ENCODE data around the gene RPL3. TPM values are rescaled to one million over a fixed set of nuclear protein-coding genes. Genes with fewer than 3 reads are reported as not detected.

RPL3 gene
- total RNA-seq, 2 donors from 2014 or later: 2,256 to 2,974 TPM

GRCh38 chr22:39290724-39291161 is 28.7 kb downstream of the RPL3 start:
- no peak for ATAC-seq (replicated peaks)
- Mint-ChIP-seq H3K9me3 (no peaks in the 10 kb centered on the region), H3K27ac (no peak overlapping the region), H3K4me3 (no peak overlapping the region), H3K36me3 (ENCODE audit: low read depth) (no peaks in the 10 kb centered on the region), H3K4me1 (no peaks in the 10 kb centered on the region), H3K27me3 (peaks cover 4% of the 10 kb centered on the region)

DNA sequence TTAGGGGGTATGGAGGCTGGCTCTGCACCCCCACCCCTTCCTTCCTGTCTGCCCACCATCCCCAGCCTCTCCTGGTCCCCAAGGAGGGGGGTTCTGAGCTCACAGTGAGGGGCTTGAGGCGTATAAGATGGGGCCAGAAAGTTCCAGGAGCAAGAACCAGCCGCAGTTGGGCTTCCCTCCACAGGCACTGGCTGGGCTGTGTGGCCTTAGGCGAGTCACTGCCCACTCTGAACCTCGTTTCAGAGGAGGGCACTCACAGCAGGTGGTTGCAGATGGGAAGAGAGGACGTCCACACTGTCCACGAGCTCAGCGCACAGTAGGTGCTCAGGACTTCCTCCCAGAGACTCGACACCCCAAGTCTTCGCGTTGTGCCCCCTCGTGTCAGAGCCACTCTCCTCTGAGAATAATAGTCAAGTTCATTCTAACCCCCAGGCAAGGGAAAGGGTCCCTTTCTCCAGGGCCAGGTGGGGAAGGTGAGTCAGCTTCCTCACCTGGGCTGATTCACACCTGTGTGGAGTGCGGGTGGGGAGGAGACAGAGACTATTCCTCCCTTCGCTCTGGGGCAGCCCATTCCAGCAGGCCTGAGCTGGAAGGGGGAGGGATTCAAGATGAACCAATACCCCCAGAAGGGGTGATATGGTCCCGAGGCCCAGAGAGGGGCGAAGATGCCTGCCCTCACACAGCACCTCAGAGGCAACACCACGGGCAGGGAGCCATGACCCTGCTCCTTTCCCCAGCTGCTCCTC is 29.3 kb downstream of the RPL3 start:
- no peaks in the 10 kb centered on the region for H3K9me3 Mint-ChIP-seq
- no peaks in the 10 kb centered on the region for H3K36me3 Mint-ChIP-seq (ENCODE audit: low read depth)
- H3K27ac Mint-ChIP-seq: no peak overlapping the region
- no peak for ATAC-seq (replicated peaks)
- H3K4me3 Mint-ChIP-seq: no peak overlapping the region
- H3K4me1 Mint-ChIP-seq: no peaks in the 10 kb centered on the region
- peaks cover 4% of the 10 kb centered on the region for H3K27me3 Mint-ChIP-seq

DNA sequence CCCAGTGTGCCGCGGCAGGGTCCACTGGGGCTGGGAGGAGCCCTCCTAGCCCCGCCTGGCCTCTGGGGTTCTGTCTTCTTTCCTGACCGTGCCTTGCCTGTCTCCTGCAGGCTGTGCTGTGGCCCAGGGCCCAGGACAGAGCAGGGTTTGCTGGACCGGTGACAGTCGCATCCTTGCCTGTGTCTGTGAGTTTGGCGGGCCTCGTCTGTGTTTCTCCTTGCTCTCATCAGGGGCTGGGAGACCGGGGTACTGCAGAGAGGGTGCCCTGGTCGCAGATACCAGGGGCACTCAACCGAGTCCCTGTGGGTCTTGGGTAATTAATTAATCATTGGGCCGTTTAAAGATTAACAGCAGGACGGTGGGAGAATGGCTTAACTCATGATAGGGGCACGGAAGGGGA is 29.9 kb downstream of the RPL3 start:
- ATAC-seq (replicated peaks): no peak
- H3K4me3 Mint-ChIP-seq: no peak overlapping the region
- H3K27me3 Mint-ChIP-seq: peaks cover 4% of the 10 kb centered on the region
- H3K9me3 Mint-ChIP-seq: no peaks in the 10 kb centered on the region
- no peaks in the 10 kb centered on the region for H3K36me3 Mint-ChIP-seq (ENCODE audit: low read depth)
- H3K4me1 Mint-ChIP-seq: no peaks in the 10 kb centered on the region
- no peak overlapping the region for H3K27ac Mint-ChIP-seq

- H3K27ac Mint-ChIP-seq: no peak overlapping the region
- H3K27me3 Mint-ChIP-seq: no peaks in the 10 kb centered on the region
- no peak overlapping the region for H3K4me3 Mint-ChIP-seq
- no peaks in the 10 kb centered on the region for H3K36me3 Mint-ChIP-seq (ENCODE audit: low read depth)
- ATAC-seq (replicated peaks): no peak
- no peaks in the 10 kb centered on the region for H3K9me3 Mint-ChIP-seq
- no peaks in the 10 kb centered on the region for H3K4me1 Mint-ChIP-seq
These were observed 31.1 kb downstream of the RPL3 start for GRCh38 chr22:39288135-39288898.

DNA sequence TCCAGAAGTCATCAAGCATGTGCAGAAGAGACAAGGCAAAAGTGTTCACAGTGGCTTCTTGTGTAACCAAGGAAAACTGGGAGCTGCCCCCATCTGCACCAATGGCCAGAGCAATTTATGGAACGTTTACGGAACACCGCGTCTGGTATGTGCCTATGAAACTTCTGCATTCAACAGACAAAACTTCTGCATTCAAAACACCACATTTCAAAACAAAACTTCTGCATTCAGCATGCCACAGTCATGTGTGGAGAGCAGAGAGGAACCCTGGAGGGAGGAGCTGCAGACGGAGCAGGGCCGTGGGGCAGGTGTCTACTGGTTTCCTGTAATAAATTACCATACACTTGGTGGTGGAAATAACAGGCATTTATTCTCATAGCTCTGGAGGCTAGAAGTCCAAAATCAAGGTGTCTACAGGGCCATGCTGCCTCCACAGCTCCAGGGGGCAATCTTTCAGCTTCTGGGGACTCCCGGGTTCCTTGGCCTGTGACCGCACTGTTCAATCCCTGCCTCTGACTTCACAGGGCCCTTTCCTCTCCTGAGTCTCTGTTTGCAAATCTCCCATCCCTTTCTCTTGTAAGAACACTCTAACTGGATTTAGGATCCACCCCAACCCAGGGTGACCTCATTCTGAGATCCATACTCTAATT is 32.2 kb downstream of the RPL3 start:
- ATAC-seq (replicated peaks): no peak
- no peak overlapping the region for H3K4me3 Mint-ChIP-seq

GRCh38 chr22:39284983-39285382 is 34.4 kb downstream of the RPL3 start:
- Mint-ChIP-seq H3K36me3 (ENCODE audit: low read depth) (no peaks in the 10 kb centered on the region), H3K9me3 (no peaks in the 10 kb centered on the region), H3K27me3 (no peaks in the 10 kb centered on the region), H3K4me3 (no peak overlapping the region), H3K27ac (no peak overlapping the region), H3K4me1 (no peaks in the 10 kb centered on the region)
- ATAC-seq (replicated peaks): no peak

More for the DNA sequence above, 32.2 kb downstream of the RPL3 start:
- Mint-ChIP-seq H3K27ac (no peak overlapping the region), H3K36me3 (ENCODE audit: low read depth) (no peaks in the 10 kb centered on the region), H3K9me3 (no peaks in the 10 kb centered on the region), H3K27me3 (no peaks in the 10 kb centered on the region), H3K4me1 (no peaks in the 10 kb centered on the region)

DNA sequence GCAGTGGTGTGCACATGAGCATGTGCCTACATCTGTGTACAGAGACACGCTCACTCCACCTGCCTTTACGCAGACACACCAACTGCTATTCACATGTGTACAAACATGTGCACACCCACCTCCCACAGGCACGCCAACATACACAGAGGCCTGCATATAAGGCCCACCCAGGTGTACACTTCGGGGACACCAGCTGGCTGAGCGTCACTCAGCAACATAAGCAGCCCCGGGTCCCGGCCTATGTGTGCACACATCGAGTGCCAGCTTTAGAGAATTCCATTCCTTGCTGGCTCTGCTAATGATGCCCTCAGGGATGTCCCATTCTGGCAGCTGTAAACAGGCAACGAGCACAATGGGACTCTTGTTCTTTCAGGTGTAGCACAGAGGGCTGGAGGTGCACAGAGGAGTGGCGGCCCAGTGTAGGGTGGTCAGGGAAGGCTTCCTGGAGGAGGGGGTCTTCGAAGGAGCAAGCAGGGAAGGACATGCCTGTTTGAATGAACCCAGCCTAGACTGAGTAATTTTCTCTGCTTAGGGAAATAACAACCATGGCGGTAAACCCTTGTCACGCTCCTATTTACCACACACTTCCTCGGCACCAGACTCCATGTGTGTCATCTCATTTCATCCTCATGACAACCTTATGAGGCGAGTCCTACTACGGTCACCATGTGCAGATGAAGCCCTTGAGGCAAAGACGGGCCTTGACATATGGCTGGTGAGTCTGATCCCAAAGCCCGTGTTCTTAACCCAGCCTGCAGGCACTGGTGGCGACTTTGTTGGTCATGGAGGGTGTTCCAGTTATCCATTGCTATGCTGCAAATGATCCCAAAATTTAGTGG is 35.1 kb downstream of the RPL3 start:
- no peaks in the 10 kb centered on the region for H3K36me3 Mint-ChIP-seq (ENCODE audit: low read depth)
- no peaks in the 10 kb centered on the region for H3K4me1 Mint-ChIP-seq
- H3K4me3 Mint-ChIP-seq: no peak overlapping the region
- ATAC-seq (replicated peaks): no peak
- H3K27me3 Mint-ChIP-seq: no peaks in the 10 kb centered on the region
- no peaks in the 10 kb centered on the region for H3K9me3 Mint-ChIP-seq
- no peak overlapping the region for H3K27ac Mint-ChIP-seq

DNA sequence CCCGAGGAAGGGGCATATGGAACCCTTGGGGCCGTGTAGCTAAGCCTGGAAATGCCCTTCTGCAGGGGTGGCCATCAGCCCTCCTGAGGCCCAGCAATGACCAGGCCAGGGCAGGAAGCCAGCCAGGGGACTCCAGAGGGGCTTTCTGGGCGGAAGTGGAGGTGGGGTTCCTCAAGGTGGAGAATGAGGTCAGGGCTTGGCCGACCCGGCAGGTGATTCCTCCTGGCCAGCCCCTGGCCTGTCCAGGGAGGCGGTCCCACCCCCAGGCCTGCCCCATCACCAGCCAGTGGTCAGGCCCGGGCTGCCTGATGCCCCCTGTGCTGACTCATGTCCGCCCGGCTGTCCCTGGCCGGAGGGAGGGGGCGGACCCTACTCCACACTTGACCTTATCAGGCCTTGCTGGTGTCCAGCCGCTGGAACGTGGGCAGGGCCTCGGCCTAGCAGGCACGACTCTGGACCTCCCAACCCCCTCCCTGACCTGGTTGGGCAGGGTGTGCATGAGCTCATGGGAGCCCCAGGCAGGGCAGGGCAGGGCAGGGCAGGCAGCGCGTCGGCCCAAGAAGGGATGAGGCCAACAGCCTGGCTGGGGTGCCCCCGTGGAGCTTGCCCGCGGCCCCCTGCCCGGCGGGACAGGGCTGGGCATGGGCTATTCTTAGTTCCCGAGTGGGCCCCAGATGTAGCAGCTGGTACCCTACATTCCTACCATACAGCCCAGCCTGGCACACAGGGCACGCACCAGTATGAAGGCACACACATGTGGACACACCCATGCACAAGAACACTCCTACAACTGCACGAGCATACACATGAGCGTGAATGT is 35.9 kb downstream of the RPL3 start:
- Mint-ChIP-seq H3K4me1 (no peaks in the 10 kb centered on the region), H3K9me3 (no peaks in the 10 kb centered on the region), H3K4me3 (no peak overlapping the region), H3K27ac (no peak overlapping the region), H3K36me3 (ENCODE audit: low read depth) (no peaks in the 10 kb centered on the region), H3K27me3 (no peaks in the 10 kb centered on the region)
- no peak for ATAC-seq (replicated peaks)

DNA sequence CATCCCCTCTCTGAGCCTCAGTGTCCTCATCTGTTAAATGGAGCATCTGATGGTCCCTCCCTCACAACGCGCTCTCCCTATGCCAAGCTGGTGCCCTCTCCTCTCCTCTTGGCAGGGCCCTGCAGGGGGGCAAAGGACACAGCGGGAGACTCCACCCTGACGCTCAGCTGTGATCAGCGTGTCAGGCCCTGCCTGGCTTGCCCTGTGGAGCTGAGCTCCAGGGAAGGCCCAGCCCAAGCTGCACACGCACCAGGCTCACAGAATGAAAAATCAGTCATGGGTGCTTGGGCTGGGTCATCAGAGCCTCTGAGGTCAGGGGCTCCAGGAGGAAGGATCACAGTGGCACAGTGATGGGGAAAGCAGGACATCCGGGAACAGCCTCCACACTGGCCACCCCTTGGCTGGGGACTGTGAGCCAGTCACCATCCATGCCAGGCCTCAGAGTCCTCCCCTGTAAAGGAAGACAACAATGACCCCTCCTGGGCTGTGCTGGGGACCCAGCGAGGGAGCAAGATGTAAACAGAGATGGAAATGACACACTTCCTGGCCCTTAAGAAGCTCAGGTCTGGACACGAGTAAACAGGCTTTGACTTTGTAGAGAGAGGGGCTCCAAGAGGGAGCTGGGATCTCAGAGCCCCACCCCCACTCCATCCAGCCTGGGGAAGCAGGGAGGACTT is 36.6 kb downstream of the RPL3 start:
- no peaks in the 10 kb centered on the region for H3K36me3 Mint-ChIP-seq (ENCODE audit: low read depth)
- no peaks in the 10 kb centered on the region for H3K9me3 Mint-ChIP-seq
- no peaks in the 10 kb centered on the region for H3K4me1 Mint-ChIP-seq
- H3K4me3 Mint-ChIP-seq: no peak overlapping the region
- peak; percentile 38 for ATAC-seq (replicated peaks)
- H3K27ac Mint-ChIP-seq: no peak overlapping the region
- H3K27me3 Mint-ChIP-seq: no peaks in the 10 kb centered on the region

- no peaks in the 10 kb centered on the region for H3K9me3 Mint-ChIP-seq
- no peak overlapping the region for H3K4me3 Mint-ChIP-seq
- H3K4me1 Mint-ChIP-seq: no peaks in the 10 kb centered on the region
- no peak overlapping the region for H3K27ac Mint-ChIP-seq
- no peak for ATAC-seq (replicated peaks)
- H3K27me3 Mint-ChIP-seq: peaks cover 4% of the 10 kb centered on the region
- H3K36me3 Mint-ChIP-seq (ENCODE audit: low read depth): no peaks in the 10 kb centered on the region
These were observed 38.3 kb downstream of the RPL3 start for GRCh38 chr22:39281126-39281525.

DNA sequence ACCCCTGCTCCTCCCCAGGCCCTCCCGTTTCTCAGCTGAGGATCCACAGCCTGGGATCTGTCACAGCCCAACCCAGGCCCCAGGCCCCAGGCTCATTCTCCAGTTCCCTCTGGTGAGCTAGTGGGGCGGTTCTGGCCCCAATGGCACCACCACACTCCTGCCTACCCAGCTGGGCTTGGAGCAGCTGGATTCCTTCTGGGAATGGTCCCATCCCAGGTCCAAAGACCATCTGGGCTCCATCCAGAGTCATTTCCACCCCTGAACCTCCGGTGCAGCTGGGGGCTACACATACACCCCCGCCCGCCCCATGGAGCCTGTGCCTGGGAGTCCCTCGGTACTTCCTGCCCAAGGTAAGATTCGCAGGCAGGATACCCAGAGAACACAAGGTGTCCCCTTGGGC is 39.2 kb downstream of the RPL3 start:
- no peaks in the 10 kb centered on the region for H3K4me1 Mint-ChIP-seq
- H3K9me3 Mint-ChIP-seq: no peaks in the 10 kb centered on the region
- no peak overlapping the region for H3K4me3 Mint-ChIP-seq
- no peaks in the 10 kb centered on the region for H3K36me3 Mint-ChIP-seq (ENCODE audit: low read depth)
- no peak overlapping the region for H3K27ac Mint-ChIP-seq
- peaks cover 4% of the 10 kb centered on the region for H3K27me3 Mint-ChIP-seq
- ATAC-seq (replicated peaks): no peak

- Mint-ChIP-seq H3K9me3 (no peaks in the 10 kb centered on the region), H3K4me1 (no peaks in the 10 kb centered on the region), H3K36me3 (ENCODE audit: low read depth) (no peaks in the 10 kb centered on the region), H3K27ac (no peak overlapping the region), H3K27me3 (peaks cover 4% of the 10 kb centered on the region), H3K4me3 (no peak overlapping the region)
- ATAC-seq (replicated peaks): no peak
These were observed 40.1 kb downstream of the RPL3 start for GRCh38 chr22:39279170-39279850.

- Mint-ChIP-seq H3K9me3 (no peaks in the 10 kb centered on the region), H3K27ac (no peak overlapping the region), H3K4me3 (no peak overlapping the region), H3K36me3 (ENCODE audit: low read depth) (no peaks in the 10 kb centered on the region), H3K27me3 (peaks cover 4% of the 10 kb centered on the region), H3K4me1 (no peaks in the 10 kb centered on the region)
- no peak for ATAC-seq (replicated peaks)
These were observed 41.4 kb downstream of the RPL3 start for GRCh38 chr22:39278040-39278439.
